Fibroblast of mammary gland (primary cell): Measurements from ENCODE around the gene CFAP61.

Source experiments
- DNase-seq: peaks from one replicate; pipeline ENCODE4 v3.0.0-alpha.2; 2010; ENCODE audit warnings: low read depth
- H3K4me3 ChIP-seq: 2 replicates; pipeline ENCODE4 v1.5.1; 2011; ENCODE audit warnings: low read depth, mild to moderate bottlenecking, low read length, moderate library complexity; ENCODE audit not compliant: control insufficient read depth
- CTCF ChIP-seq: conservative IDR thresholded peaks from 2 replicates; pipeline ENCODE4 v1.5.1; 2011; ENCODE audit warnings: low read depth, low read length, inconsistent platforms; ENCODE audit not compliant: control insufficient read depth, insufficient read depth

CFAP61 gene

GRCh38 chr20:20019123-20019522 lies 33.2 kb upstream of the CFAP61 start:
- DNase-seq = no peak
- TF ChIP-seq CTCF = no peak
- H3K4me3 ChIP-seq = no peak overlapping the region

- no peak for TF ChIP-seq CTCF
- DNase-seq = no peak
- no peak overlapping the region for H3K4me3 ChIP-seq
Measured at GRCh38 chr20:20020908-20021307, 31.4 kb upstream of the CFAP61 start.

DNA sequence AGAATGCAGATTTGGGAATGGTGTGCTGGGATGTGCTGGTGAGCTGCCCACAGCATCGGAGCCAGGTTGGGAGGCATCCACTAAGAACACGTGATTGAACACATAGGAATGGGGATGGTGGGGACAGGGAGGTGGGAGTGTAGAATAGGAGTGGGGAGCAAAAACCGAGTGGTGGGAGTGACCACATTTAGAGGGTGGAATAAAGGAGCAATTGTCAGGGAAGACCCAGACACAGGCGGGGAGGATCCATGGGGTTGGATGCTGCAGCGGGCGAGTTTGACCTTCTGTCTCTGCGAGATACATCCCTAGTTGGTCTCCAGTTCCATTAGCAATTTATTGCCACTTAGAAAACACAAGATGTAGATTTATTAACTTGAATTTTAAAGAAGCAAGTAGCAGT lies 30.5 kb upstream of the CFAP61 start:
- TF ChIP-seq CTCF = no peak
- no peak for DNase-seq
- H3K4me3 ChIP-seq = no peak overlapping the region

- DNase-seq = no peak
- TF ChIP-seq CTCF = no peak
- no peak overlapping the region for H3K4me3 ChIP-seq
Measured at GRCh38 chr20:20022498-20022897, 29.8 kb upstream of the CFAP61 start.

GRCh38 chr20:20023395-20023794 lies 28.9 kb upstream of the CFAP61 start:
- H3K4me3 ChIP-seq = no peak overlapping the region
- TF ChIP-seq CTCF = no peak
- DNase-seq = no peak

GRCh38 chr20:20024942-20025341 lies 27.4 kb upstream of the CFAP61 start:
- no peak for DNase-seq
- no peak overlapping the region for H3K4me3 ChIP-seq
- TF ChIP-seq CTCF = no peak

DNA sequence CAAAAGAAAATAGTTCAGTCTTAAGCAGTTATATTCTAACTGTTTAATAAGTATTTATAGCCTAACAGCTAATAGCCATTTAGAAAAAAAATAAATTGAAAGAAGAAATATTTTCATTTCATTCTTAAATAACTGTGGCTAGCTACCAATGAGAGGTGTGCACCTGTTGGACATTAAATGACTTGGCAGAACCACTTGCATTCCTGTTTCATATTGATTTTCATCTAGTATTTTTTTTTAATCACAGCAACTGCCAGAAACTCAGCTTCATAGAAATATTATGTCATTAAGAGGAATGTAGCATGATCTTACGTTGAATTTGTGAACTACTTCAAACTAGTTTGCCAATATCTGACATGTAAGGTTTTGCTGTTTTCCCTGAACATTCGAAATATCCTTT lies 25.0 kb upstream of the CFAP61 start:
- H3K4me3 ChIP-seq = no peak overlapping the region
- no peak for TF ChIP-seq CTCF
- DNase-seq = no peak
